HG03196 (cell line): ENCODE measurements around the gene CWC27.

Experiments
- ATAC-seq: cut with Tn5 transposase; IDR thresholded peaks from one replicate; pipeline ENCODE4 v1.9.1; 2021; ENCODE audit not compliant: unreplicated experiment

Gene CWC27

GRCh38 chr5:65029178-65029577, 260.4 kb downstream of the CWC27 start:
- ATAC-seq, result no peak

- no peak for ATAC-seq
Observed at GRCh38 chr5:65030056-65030455, 261.3 kb downstream of the CWC27 start.

GRCh38 chr5:65032250-65032649, 263.5 kb downstream of the CWC27 start:
- no peak for ATAC-seq

GRCh38 chr5:65034029-65034812, 265.5 kb downstream of the CWC27 start:
- ATAC-seq, result no peak

GRCh38 chr5:65034813-65035209, 266.1 kb downstream of the CWC27 start:
- ATAC-seq, result no peak

GRCh38 chr5:65035211-65036206, 266.8 kb downstream of the CWC27 start:
- peak; percentile 83 for ATAC-seq

GRCh38 chr5:65037831-65038815, 269.4 kb downstream of the CWC27 start:
- no peak for ATAC-seq

GRCh38 chr5:65041296-65042158, 272.8 kb downstream of the CWC27 start:
- no peak for ATAC-seq

GRCh38 chr5:65043843-65044359, 275.2 kb downstream of the CWC27 start:
- ATAC-seq, result peak; percentile 40

- no peak for ATAC-seq
Observed at GRCh38 chr5:65047225-65047624, 278.5 kb downstream of the CWC27 start.

GRCh38 chr5:65047948-65048690, 279.4 kb downstream of the CWC27 start:
- ATAC-seq, result peak; percentile 44

- no peak for ATAC-seq
Observed at GRCh38 chr5:65050140-65050539, 281.4 kb downstream of the CWC27 start.

GRCh38 chr5:65050826-65051498, 282.2 kb downstream of the CWC27 start:
- no peak for ATAC-seq

- no peak for ATAC-seq
Observed at GRCh38 chr5:65055938-65056337, 287.2 kb downstream of the CWC27 start.

GRCh38 chr5:65059681-65060598, 291.2 kb downstream of the CWC27 start:
- ATAC-seq, result peak; percentile 36

GRCh38 chr5:65061250-65061973, 292.7 kb downstream of the CWC27 start:
- ATAC-seq, result peak; percentile 53
